ENCODE data around the gene LAMA1.
"Not testable (repeated sequence)": the region's sequence is repeated elsewhere in the genome, so short reads cannot be mapped to it uniquely, and the experiment has no call there.

LAMA1 gene

DNA sequence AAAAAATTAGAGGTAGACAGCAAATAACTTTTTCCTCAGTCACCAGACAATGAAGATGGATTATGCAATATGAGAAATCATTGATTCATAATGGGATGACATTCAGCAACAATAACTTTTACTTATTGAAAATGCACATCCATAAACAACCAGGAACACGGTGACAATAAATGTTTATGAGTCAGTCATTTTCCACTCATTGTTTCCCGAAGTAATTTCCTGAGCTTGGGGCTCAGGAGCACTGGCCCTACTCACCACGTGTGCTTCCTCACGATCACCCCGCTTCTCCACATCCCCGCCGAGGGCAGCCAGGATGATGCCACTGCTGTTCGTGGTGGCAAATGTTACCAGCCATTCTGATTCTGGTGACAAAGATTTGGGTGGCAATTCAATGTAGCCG is 156.3 kb downstream of the LAMA1 start:
- in situ Hi-C loops (cut with HindIII; ENCODE audit: low pct_ligation_motif_present, low pct_unique_long_range_greater_than_20kb, low sequenced_read_pairs): no loop called here
- no peak for DNase-seq

GRCh38 chr18:6960656-6961055 is 156.9 kb downstream of the LAMA1 start:
- DNase-seq: peak; percentile 27
- in situ Hi-C loops (cut with HindIII; ENCODE audit: low pct_ligation_motif_present, low pct_unique_long_range_greater_than_20kb, low sequenced_read_pairs): no loop called here

DNA sequence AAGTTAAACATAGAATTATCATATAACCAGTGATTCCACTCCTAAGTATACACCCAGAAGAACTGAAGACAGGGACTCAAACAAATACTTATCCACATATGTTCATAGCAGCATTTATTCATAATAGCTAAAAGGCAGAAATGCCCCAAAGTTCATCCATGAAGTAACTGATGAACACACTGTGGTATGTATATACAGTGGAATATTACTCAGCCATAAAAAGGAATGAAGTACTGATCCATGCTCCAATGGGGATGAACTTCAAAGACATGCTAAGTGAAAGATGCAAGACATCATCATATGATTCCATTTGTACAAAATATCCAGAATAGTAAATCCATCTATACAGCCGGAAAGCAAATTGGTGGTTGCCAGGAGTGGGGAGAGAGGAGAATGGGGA is 157.5 kb downstream of the LAMA1 start:
- DNase-seq: no peak
- in situ Hi-C loops (cut with HindIII; ENCODE audit: low pct_ligation_motif_present, low pct_unique_long_range_greater_than_20kb, low sequenced_read_pairs): no loop called here

GRCh38 chr18:6959110-6959509 is 158.5 kb downstream of the LAMA1 start:
- in situ Hi-C loops (cut with HindIII; ENCODE audit: low pct_ligation_motif_present, low pct_unique_long_range_greater_than_20kb, low sequenced_read_pairs): no loop called here
- DNase-seq: no peak

DNA sequence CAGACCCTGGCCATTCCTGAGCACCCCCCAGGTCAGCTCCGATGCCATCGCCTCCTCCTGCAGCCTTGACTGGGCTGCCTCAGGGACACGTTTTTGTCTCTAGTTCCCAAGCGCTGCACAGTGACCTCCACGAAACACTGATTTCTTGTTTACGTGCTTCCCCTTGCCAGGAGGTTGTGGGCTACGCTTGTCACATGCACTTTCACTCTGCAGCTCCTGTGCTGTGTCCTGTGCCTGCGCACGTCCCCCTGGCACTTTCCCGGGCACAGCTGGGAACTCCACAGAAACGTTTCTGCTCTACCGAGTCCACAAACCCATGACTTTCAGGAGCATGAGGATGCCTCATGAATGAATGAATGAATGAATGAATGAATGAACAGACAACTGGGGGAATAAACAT is 160.6 kb downstream of the LAMA1 start:
- no peak for DNase-seq
- in situ Hi-C loops (cut with HindIII; ENCODE audit: low pct_ligation_motif_present, low pct_unique_long_range_greater_than_20kb, low sequenced_read_pairs): no loop called here

- no peak for DNase-seq
- in situ Hi-C loops (cut with HindIII; ENCODE audit: low pct_ligation_motif_present, low pct_unique_long_range_greater_than_20kb, low sequenced_read_pairs): no loop called here
These were observed 161.1 kb downstream of the LAMA1 start for GRCh38 chr18:6956495-6956894.

DNA sequence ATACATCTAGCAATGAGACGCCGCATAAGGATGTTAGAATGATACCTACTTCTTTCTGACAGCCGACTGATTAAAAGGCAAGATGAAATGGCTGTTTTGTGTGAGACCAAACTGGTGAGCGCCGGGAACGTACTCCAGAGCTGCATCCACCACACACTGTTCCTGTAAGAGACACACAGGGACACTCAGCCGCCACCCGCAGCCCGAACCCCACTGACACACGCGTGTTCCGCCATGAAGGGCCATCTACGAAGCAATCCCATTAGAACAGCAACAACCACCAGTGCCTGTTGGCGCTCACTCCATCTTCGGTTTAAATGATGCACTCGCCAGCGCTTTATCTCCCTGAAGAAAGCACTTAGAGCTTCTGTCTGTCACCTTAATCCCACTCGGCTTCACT is 162.3 kb downstream of the LAMA1 start:
- DNase-seq: no peak
- in situ Hi-C loops (cut with HindIII; ENCODE audit: low pct_ligation_motif_present, low pct_unique_long_range_greater_than_20kb, low sequenced_read_pairs): no loop called here

GRCh38 chr18:6954501-6954900 is 163.1 kb downstream of the LAMA1 start:
- DNase-seq: no peak
- in situ Hi-C loops (cut with HindIII; ENCODE audit: low pct_ligation_motif_present, low pct_unique_long_range_greater_than_20kb, low sequenced_read_pairs): no loop called here

- no peak for DNase-seq
- in situ Hi-C loops (cut with HindIII; ENCODE audit: low pct_ligation_motif_present, low pct_unique_long_range_greater_than_20kb, low sequenced_read_pairs): no loop called here
These were observed 166.1 kb downstream of the LAMA1 start for GRCh38 chr18:6951336-6952090.

DNA sequence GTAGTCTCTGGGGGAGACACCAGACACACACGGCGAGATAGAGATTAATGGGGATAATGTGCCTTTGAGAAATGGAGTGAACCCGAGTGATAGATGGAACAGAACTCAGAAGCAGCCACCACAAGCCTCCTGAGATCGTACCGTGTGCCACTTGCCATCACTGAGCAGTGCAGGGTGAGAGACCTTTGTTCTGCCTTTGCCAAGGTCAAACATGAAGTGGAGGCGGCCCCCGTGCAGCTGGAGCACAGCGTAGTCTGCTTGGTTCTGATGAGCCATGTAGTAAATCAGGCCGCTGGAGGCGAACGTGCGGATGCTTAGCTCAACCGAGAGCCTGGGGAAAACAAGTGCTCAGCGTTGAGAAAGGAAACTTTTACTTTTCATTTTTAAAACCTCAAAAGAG is 167.0 kb downstream of the LAMA1 start:
- no peak for DNase-seq
- in situ Hi-C loops (cut with HindIII; ENCODE audit: low pct_ligation_motif_present, low pct_unique_long_range_greater_than_20kb, low sequenced_read_pairs): no loop called here

DNA sequence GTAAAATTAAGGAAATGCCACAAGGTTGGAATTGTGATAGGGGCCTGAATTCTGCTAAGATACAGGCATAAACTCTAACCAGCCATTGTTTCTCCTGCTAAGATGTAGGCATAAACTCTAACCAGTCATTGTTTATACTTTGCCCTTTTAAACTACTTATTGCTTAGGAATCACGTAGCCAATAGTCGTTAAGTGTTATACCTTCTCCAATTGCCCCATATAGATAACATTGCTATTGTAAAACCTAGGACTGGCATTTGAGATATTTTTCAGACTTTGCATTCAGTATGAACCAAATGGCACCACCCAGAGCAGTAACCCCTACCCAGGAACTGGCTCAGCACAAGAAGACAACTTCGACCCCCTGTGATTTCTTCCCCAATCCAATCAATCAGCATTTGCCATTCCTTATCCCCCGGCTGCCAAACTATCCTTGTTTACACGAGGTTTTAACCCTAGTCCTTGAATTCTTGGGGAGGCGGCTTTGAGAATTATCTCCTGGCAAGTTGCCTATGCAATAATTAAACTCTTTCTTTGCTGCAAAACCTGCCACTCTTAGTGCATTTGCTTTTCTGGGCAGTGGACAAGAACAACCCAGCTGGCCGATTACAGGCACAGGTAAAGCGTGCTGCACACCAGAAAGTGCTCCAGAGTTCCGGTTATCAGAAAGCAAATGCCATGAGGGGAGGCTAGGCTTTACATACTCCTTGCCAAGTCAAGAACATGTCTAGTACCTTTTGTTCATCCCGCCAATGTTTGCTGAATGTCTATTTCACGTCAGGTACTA is 167.6 kb downstream of the LAMA1 start:
- in situ Hi-C loops (cut with HindIII; ENCODE audit: low pct_ligation_motif_present, low pct_unique_long_range_greater_than_20kb, low sequenced_read_pairs): no loop called here
- no peak for DNase-seq

- in situ Hi-C loops (cut with HindIII; ENCODE audit: low pct_ligation_motif_present, low pct_unique_long_range_greater_than_20kb, low sequenced_read_pairs): no loop called here
- no peak for DNase-seq
These were observed 169.1 kb downstream of the LAMA1 start for GRCh38 chr18:6948281-6949055.

- in situ Hi-C loops (cut with HindIII; ENCODE audit: low pct_ligation_motif_present, low pct_unique_long_range_greater_than_20kb, low sequenced_read_pairs): no loop called here
- DNase-seq: no peak
These were observed 170.1 kb downstream of the LAMA1 start for GRCh38 chr18:6947338-6948030.

GRCh38 chr18:6943143-6943542 is 174.5 kb downstream of the LAMA1 start:
- DNase-seq: no peak

DNA sequence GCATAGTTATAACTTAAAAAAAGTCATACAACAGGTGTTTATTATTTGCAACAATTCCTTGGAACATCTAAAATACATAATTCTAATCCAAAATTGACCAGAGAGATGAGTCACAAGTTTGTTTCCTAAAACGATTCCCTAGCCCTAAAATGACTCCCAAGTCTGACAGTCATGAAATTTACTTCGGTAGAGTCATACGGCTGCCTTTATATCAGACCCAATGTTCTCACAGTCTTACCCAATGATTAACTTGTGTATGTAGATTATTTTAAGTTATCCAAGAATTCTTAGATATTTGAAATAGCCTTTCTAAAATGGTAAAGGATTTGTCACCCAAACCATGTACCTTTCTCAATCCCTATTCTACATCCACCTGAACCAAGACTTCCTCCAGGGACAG is 174.9 kb downstream of the LAMA1 start:
- no peak for DNase-seq
- in situ Hi-C loops (cut with HindIII; ENCODE audit: low pct_ligation_motif_present, low pct_unique_long_range_greater_than_20kb, low sequenced_read_pairs): no loop called here

More at GRCh38 chr18:6943143-6943542, 174.5 kb downstream of the LAMA1 start:
- in situ Hi-C loops (cut with HindIII; ENCODE audit: low pct_ligation_motif_present, low pct_unique_long_range_greater_than_20kb, low sequenced_read_pairs): no loop called here

DNA sequence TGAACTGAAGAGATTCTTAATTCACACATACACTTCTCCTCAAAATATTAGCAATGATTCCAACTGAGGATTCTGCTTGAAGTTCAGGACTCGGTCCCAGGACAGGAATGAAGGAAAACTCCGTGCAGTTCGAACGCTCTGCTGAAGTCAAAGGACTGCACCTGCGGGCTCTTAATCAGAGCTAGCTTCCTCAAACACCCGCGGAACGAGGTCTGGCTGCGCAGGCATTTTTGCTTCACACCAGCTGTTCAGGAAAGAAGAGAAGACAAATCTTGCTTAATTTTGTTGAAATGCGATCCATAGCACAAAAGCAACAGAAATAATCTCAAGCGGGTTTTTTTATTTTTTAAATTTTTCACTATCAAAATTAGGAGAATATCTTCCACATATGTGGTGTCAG is 175.6 kb downstream of the LAMA1 start:
- in situ Hi-C loops (cut with HindIII; ENCODE audit: low pct_ligation_motif_present, low pct_unique_long_range_greater_than_20kb, low sequenced_read_pairs): no loop called here
- no peak for DNase-seq

DNA sequence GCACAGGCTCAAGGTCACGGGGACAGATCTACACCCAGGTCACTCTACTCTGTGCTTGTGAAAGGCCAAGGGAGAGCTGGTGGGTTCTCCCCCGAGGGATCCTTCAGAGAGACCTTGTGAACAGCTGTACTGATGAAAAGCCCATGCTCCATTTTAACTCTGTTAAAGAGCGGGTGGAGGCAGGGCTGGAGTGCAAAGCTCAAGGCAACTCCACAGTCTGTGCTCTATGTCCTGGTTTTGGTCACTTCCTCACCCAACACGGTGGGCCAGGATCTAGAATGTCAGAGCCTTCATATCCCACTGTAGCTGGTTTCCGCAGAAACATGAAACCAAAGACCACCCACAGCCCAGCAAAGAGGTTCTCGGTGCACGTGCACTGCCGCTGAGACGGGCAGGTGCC is 177.1 kb downstream of the LAMA1 start:
- DNase-seq: no peak
- in situ Hi-C loops (cut with HindIII; ENCODE audit: low pct_ligation_motif_present, low pct_unique_long_range_greater_than_20kb, low sequenced_read_pairs): no loop called here

DNA sequence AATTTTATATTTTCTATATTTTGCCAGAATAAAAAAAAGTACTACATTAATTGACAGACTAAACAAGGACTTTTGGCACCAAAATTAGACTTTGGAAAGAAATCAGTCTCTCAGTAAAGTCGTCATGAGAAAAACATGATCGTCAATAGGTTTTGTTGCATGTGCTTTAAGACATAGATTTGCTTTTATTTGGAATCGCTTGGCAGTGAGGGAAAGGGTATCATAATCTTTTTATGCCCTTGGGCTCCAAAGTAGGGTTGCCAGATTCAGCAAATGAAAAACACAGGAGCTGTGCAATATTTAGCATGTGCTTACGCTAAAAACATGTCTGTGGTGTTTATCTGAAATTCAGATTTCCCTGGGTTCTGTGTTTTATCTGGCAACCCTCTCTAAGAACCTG is 177.6 kb downstream of the LAMA1 start:
- no peak for DNase-seq
- in situ Hi-C loops (cut with HindIII; ENCODE audit: low pct_ligation_motif_present, low pct_unique_long_range_greater_than_20kb, low sequenced_read_pairs): no loop called here

GRCh38 chr18:6938403-6938802 is 179.2 kb downstream of the LAMA1 start:
- in situ Hi-C loops (cut with HindIII; ENCODE audit: low pct_ligation_motif_present, low pct_unique_long_range_greater_than_20kb, low sequenced_read_pairs); DNase-seq: not testable (repeated sequence)
